Gastroesophageal sphincter (tissue), 3 donors: Measurements from ENCODE around the gene ZNF385A.

ENCODE experiments used
- EP300 ChIP-seq: sonication (generic); formaldehyde crosslinking; IDR thresholded peaks from one replicate; pipeline ENCODE4 v1.6.1; 2017; ENCODE audit warnings: antibody characterized with exemption, mild to moderate bottlenecking
- TF ChIP-seq, protein P1 (sequence below), 4 experiments: fragments of 200-600 bp in 2 of 4; fragments of 450-650 bp in 2 of 4; sonication (generic) in 1 of 4; IDR thresholded peaks; one replicate each; pipeline ENCODE4 v1.5.1; 2017 to 2019; ENCODE audit warnings: antibody characterized with exemption in 4 of 4, mild to moderate bottlenecking in 2 of 4, moderate library complexity in 2 of 4

DNA sequence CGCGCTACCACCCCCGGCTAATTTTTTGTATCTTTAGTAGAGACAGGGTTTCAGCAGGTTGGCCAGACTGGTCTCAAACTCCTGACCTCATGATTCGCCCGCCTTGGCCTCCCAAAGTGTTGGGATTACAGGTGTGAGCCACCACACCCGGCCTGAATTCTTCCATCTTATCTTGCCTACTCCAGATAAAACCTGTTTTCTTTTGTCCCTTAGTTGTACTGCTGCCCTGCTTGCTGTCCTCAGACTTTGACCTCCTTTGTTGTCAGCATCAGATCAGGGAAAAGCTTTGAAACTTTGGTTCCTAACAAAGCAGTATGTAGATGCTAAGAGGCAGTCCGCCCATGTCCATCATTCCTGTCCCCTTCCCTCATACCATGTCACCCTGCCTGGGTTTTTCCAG is 43.7 kb downstream of the ZNF385A start:
- TF ChIP-seq, protein P1, sequence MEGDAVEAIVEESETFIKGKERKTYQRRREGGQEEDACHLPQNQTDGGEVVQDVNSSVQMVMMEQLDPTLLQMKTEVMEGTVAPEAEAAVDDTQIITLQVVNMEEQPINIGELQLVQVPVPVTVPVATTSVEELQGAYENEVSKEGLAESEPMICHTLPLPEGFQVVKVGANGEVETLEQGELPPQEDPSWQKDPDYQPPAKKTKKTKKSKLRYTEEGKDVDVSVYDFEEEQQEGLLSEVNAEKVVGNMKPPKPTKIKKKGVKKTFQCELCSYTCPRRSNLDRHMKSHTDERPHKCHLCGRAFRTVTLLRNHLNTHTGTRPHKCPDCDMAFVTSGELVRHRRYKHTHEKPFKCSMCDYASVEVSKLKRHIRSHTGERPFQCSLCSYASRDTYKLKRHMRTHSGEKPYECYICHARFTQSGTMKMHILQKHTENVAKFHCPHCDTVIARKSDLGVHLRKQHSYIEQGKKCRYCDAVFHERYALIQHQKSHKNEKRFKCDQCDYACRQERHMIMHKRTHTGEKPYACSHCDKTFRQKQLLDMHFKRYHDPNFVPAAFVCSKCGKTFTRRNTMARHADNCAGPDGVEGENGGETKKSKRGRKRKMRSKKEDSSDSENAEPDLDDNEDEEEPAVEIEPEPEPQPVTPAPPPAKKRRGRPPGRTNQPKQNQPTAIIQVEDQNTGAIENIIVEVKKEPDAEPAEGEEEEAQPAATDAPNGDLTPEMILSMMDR (IDR thresholded peaks at IDR 0.05): no peak
- TF ChIP-seq EP300: no peak
